Common myeloid progenitor, CD34-positive (primary cell): ENCODE data around the gene TLX2.

Experiments
- CTCF ChIA-PET: fragments of 350-600 bp; sonication (Branson Sonifier 250); formaldehyde crosslinking; loops from one replicate; lab custom pipeline; 2021; ENCODE audit warnings: antibody characterized with exemption; lab: Charles Lee
- POLR2A ChIA-PET: fragments of 350-600 bp; sonication (Branson Sonifier 250); formaldehyde crosslinking; loops from one replicate; lab custom pipeline; 2021; ENCODE audit warnings: antibody characterized with exemption; lab: Charles Lee
- DNase-seq, 3 donors: peaks; one replicate each; pipeline versions ENCODE4 v3.0.0 to v3.0.0-alpha.2; 2013
- H3K27ac ChIP-seq, 2 experiments: 1 replicate in 1 of 2; 2 replicates in 1 of 2; pipeline ENCODE4 v1.7.0; 2013; ENCODE audit warnings: inconsistent platforms in 2 of 2, low read length in 2 of 2, mild to moderate bottlenecking in 2 of 2, low read depth in 1 of 2, moderate library complexity in 1 of 2; ENCODE audit not compliant: severe bottlenecking in 2 of 2, insufficient read depth in 1 of 2, poor library complexity in 1 of 2
- H3K27me3 ChIP-seq, 5 experiments: replicated peaks in 2 of 5; 1 replicate in 3 of 5; 2 replicates in 2 of 5; pipeline versions ENCODE4 v1.6.1 to v1.7.0; 2013; ENCODE audit warnings: low read length in 4 of 5, mild to moderate bottlenecking in 2 of 5, moderate library complexity in 2 of 5, inconsistent platforms in 1 of 5; ENCODE audit not compliant: insufficient read depth in 5 of 5, control insufficient read depth in 4 of 5
- H3K36me3 ChIP-seq, 4 experiments: 1 replicate in 2 of 4; 2 replicates in 2 of 4; pipeline versions ENCODE4 v1.6.1 to v1.7.0; 2013; ENCODE audit warnings: low read length in 3 of 4, control low read depth in 1 of 4, mild to moderate bottlenecking in 1 of 4; ENCODE audit not compliant: control insufficient read depth in 4 of 4, insufficient read depth in 4 of 4
- H3K4me1 ChIP-seq, 4 experiments: 1 replicate in 3 of 4; 2 replicates in 1 of 4; pipeline versions ENCODE4 v1.6.1 to v1.7.1; 2013; ENCODE audit warnings: low read length in 3 of 4, mild to moderate bottlenecking in 3 of 4, control low read depth in 1 of 4, inconsistent platforms in 1 of 4, moderate library complexity in 1 of 4; ENCODE audit not compliant: control insufficient read depth in 4 of 4, insufficient read depth in 4 of 4; ENCODE audit errors: control extremely low read depth in 1 of 4
- H3K4me3 ChIP-seq, 7 experiments: 1 replicate in 4 of 7; 2 replicates in 3 of 7; pipeline versions ENCODE4 v1.5.1 to v1.7.0; 2013; ENCODE audit warnings: mild to moderate bottlenecking in 7 of 7, low read length in 6 of 7, moderate library complexity in 6 of 7, inconsistent platforms in 2 of 7, low read depth in 2 of 7, control low read depth in 1 of 7; ENCODE audit not compliant: insufficient read depth in 4 of 7, control insufficient read depth in 1 of 7; ENCODE audit errors: extremely low read depth in 1 of 7
- H3K9me3 ChIP-seq, 5 experiments: 1 replicate in 4 of 5; 2 replicates in 1 of 5; pipeline versions ENCODE4 v1.6.1 to v1.7.1; 2013; ENCODE audit warnings: low read length in 4 of 5, mild to moderate bottlenecking in 2 of 5, inconsistent platforms in 1 of 5, low read depth in 1 of 5, moderate library complexity in 1 of 5; ENCODE audit not compliant: control insufficient read depth in 4 of 5, insufficient read depth in 2 of 5; ENCODE audit errors: control extremely low read depth in 1 of 5
- WGBS: methylation state at CpG from one replicate; pipeline ENCODE4 v1.1.5; 2013; ENCODE audit not compliant: insufficient coverage; 5-methylcytosine and 5-hydroxymethylcytosine counted together

The TLX2 gene

GRCh38 chr2:74510272-74510671 lies 4.0 kb upstream of the TLX2 start:
- H3K4me1 ChIP-seq, result peaks cover 0 to 44% (median 40%) of the 10 kb centered on the region in 4 experiments
- DNase-seq, result no peak
- WGBS, result 88% methylated on average over 3 of the region's 4 CpGs
- CTCF ChIA-PET, result interaction anchor here (0.9 to 12.7 kb wide), 9 partner anchors 7 to 83 kb away, joined by 3 to 143 read pairs (median 4); partner anchors contain the start of genes AUP1, CCDC142, DQX1 and HTRA2
- peaks cover 7 to 66% (median 38%) of the 10 kb centered on the region in 5 experiments for H3K27me3 ChIP-seq
- H3K27ac ChIP-seq, result no peak overlapping the region
- no peak overlapping the region for H3K4me3 ChIP-seq
- peaks cover 0 to 8% (median 7%) of the 10 kb centered on the region in 4 experiments for H3K36me3 ChIP-seq
- POLR2A ChIA-PET, result interaction anchor here (1.5 kb wide), 1 partner anchor 52 kb away, joined by 4 read pairs; the partner anchor contains the start of gene WBP1
- no peaks in the 10 kb centered on the region for H3K9me3 ChIP-seq

GRCh38 chr2:74511104-74511989 lies 2.9 kb upstream of the TLX2 start:
- no peak overlapping the region for H3K4me3 ChIP-seq
- peaks cover 0 to 50% (median 45%) of the 10 kb centered on the region in 4 experiments for H3K4me1 ChIP-seq
- no peaks in the 10 kb centered on the region for H3K36me3 ChIP-seq
- peak in 1 of 3 donors; percentile 33 for DNase-seq
- 53% methylated on average over 10 of the region's 11 CpGs for WGBS
- ChIA-PET POLR2A (no interaction called here), CTCF (interaction anchor here (0.7 to 12.7 kb wide), 6 partner anchors 10 to 75 kb away, joined by 3 to 143 read pairs (median 4); partner anchors contain the start of genes AUP1, CCDC142, DQX1 and HTRA2)
- peaks cover 7 to 74% (median 38%) of the 10 kb centered on the region in 5 experiments for H3K27me3 ChIP-seq
- H3K27ac ChIP-seq, result no peak overlapping the region
- peaks cover 0 to under 1% (median 0%) of the 10 kb centered on the region in 5 experiments for H3K9me3 ChIP-seq

GRCh38 chr2:74512744-74513604 lies 1.3 kb upstream of the TLX2 start:
- CTCF ChIA-PET, result interaction anchor here (1.0 to 2.0 kb wide), 4 partner anchors 9 to 18 kb away, joined by 4 to 6 read pairs (median 4); partner anchors contain the start of gene DQX1
- Histone ChIP-seq H3K4me1 (peaks cover 0 to 43% (median 35%) of the 10 kb centered on the region in 4 experiments), H3K9me3 (peaks cover 0 to 6% (median 0%) of the 10 kb centered on the region in 5 experiments), H3K27me3 (peaks cover 16 to 90% (median 49%) of the 10 kb centered on the region in 5 experiments), H3K4me3 (no peak overlapping the region), H3K27ac (no peak overlapping the region), H3K36me3 (no peaks in the 10 kb centered on the region)
- POLR2A ChIA-PET, result no interaction called here
- 11% methylated on average over 28 of the region's 36 CpGs for WGBS
- peak in 1 of 3 donors; percentile 22 for DNase-seq

- Histone ChIP-seq H3K27ac (no peak overlapping the region), H3K36me3 (no peaks in the 10 kb centered on the region), H3K4me1 (peaks cover 0 to 38% (median 30%) of the 10 kb centered on the region in 4 experiments), H3K27me3 (peaks cover 15 to 91% (median 54%) of the 10 kb centered on the region in 5 experiments), H3K9me3 (peaks cover 0 to 6% (median 0%) of the 10 kb centered on the region in 5 experiments), H3K4me3 (no peak overlapping the region)
- 4% methylated on average over 50 of the region's 52 CpGs for WGBS
- ChIA-PET POLR2A (interaction anchor here (1.1 kb wide), 1 partner anchor 16 kb away, joined by 3 read pairs; the partner anchor contains the start of genes AUP1 and HTRA2), CTCF (interaction anchor here (1.4 to 3.5 kb wide), 4 partner anchors 10 to 74 kb away, joined by 4 to 14 read pairs (median 6); partner anchors contain the start of genes CCDC142 and TTC31)
- peak in 2 of 3 donors; percentile 36 for DNase-seq
Observed at GRCh38 chr2:74513605-74514367, 464 bp upstream of the TLX2 start.

- H3K4me3 ChIP-seq, result peak overlapping the region in 5 of 7 experiments; percentile 39 to 64 (median 56)
- ChIA-PET CTCF (interaction anchor here (1.1 to 9.0 kb wide), 7 partner anchors 7 to 73 kb away, joined by 3 to 53 read pairs (median 7); partner anchors contain the start of genes AUP1, CCDC142, HTRA2 and PCGF1), POLR2A (interaction anchor here (1.1 kb wide), 1 partner anchor 11 kb away, joined by 3 read pairs; the partner anchor contains the start of gene DQX1)
- H3K27ac ChIP-seq, result no peak overlapping the region
- DNase-seq, result no peak
- 3% methylated on average over 51 of the region's 60 CpGs for whole genome bisulfite sequencing
- peaks cover 0 to 38% (median 30%) of the 10 kb centered on the region in 4 experiments for H3K4me1 ChIP-seq
- peaks cover 15 to 99% (median 57%) of the 10 kb centered on the region in 5 experiments for H3K27me3 ChIP-seq
- no peaks in the 10 kb centered on the region for H3K36me3 ChIP-seq
- peaks cover 0 to 6% (median 0%) of the 10 kb centered on the region in 5 experiments for H3K9me3 ChIP-seq
Observed at GRCh38 chr2:74515271-74515980, 1.2 kb downstream of the TLX2 start.
